CD1c-positive myeloid dendritic cell (primary cell): ENCODE data around the gene GBP7.
A peak's percentile ranks its signal among the peaks of the same experiment; 100 is the strongest.

Experiments used
- DNase-seq: peaks from one replicate; pipeline ENCODE4 v3.0.0-alpha.2; 2016; ENCODE audit errors: extremely low spot score

GBP7 gene

GRCh38 chr1:89121641-89122040 lies 54.2 kb downstream of the GBP7 start:
- DNase-seq: no peak

GRCh38 chr1:89114662-89115061 lies 61.1 kb downstream of the GBP7 start:
- DNase-seq: no peak

- DNase-seq: no peak
Observed at GRCh38 chr1:89112871-89113613, 62.8 kb downstream of the GBP7 start.

- no peak for DNase-seq
Observed at GRCh38 chr1:89104687-89105086, 71.1 kb downstream of the GBP7 start.

GRCh38 chr1:89104147-89104546 lies 71.7 kb downstream of the GBP7 start:
- no peak for DNase-seq

- DNase-seq: no peak
Observed at GRCh38 chr1:89102021-89102420, 73.8 kb downstream of the GBP7 start.

- DNase-seq: no peak
Observed at GRCh38 chr1:89100412-89100811, 75.4 kb downstream of the GBP7 start.

- DNase-seq: no peak
Observed at GRCh38 chr1:89098857-89099256, 76.9 kb downstream of the GBP7 start.

GRCh38 chr1:89095737-89096136 lies 80.1 kb downstream of the GBP7 start:
- DNase-seq: no peak

- DNase-seq: no peak
Observed at GRCh38 chr1:89089962-89090361, 85.8 kb downstream of the GBP7 start.

- no peak for DNase-seq
Observed at GRCh38 chr1:89088572-89088971, 87.2 kb downstream of the GBP7 start.

GRCh38 chr1:89087241-89087640 lies 88.6 kb downstream of the GBP7 start:
- DNase-seq: no peak

- DNase-seq: peak; percentile 55
Observed at GRCh38 chr1:89085781-89086180, 90.0 kb downstream of the GBP7 start.
